Transverse colon (tissue), 4 donors: ENCODE data around the gene TALDO1. TPM values are rescaled to one million over a fixed set of nuclear protein-coding genes. Genes with fewer than 3 reads are reported as not detected.

ENCODE experiments used
- DNase-seq: peaks from one replicate; pipeline ENCODE4 v3.0.0-alpha.2; 2019
- H3K27ac ChIP-seq, 4 donors: fragments of 200-600 bp; sonication (generic); 2 replicates each; pipeline ENCODE4 v1.5.1; 2016 to 2018; ENCODE audit warnings: inconsistent platforms in 4 of 4
- H3K27me3 ChIP-seq: fragments of 200-600 bp; sonication (generic); 2 replicates; pipeline ENCODE4 v1.5.1; 2017; ENCODE audit warnings: inconsistent platforms
- H3K36me3 ChIP-seq, 4 donors: fragments of 200-600 bp; sonication (generic); 2 replicates each; pipeline ENCODE4 v1.5.1; 2017 to 2019; ENCODE audit warnings: inconsistent platforms in 4 of 4
- H3K4me1 ChIP-seq, 4 donors: fragments of 200-600 bp; sonication (generic); 2 replicates each; pipeline ENCODE4 v1.5.1; 2017 to 2020; ENCODE audit warnings: inconsistent platforms in 4 of 4
- H3K4me3 ChIP-seq, 4 donors: fragments of 200-600 bp; sonication (generic); 1 replicate in 1 of 4; 2 replicates in 3 of 4; pipeline versions ENCODE4 v1.5.1 to v1.6.1; 2017 to 2019; ENCODE audit warnings: inconsistent platforms in 4 of 4
- H3K9me3 ChIP-seq, 2 donors: fragments of 200-600 bp; sonication (generic); 2 replicates each; pipeline ENCODE4 v1.5.1; 2017 to 2019; ENCODE audit warnings: inconsistent platforms in 2 of 2
- CTCF ChIP-seq, 5 experiments: fragments of 200-600 bp in 3 of 5; fragments of 450-650 bp in 2 of 5; sonication (generic) in 3 of 5; IDR thresholded peaks; 1 replicate in 2 of 5; 2 replicates in 3 of 5; pipeline ENCODE4 v1.5.1; 2016 to 2017; ENCODE audit warnings: antibody characterized with exemption in 5 of 5, inconsistent platforms in 3 of 5, mild to moderate bottlenecking in 2 of 5, moderate library complexity in 1 of 5
- EP300 ChIP-seq: sonication (generic); formaldehyde crosslinking; IDR thresholded peaks from one replicate; pipeline ENCODE4 v1.6.1; 2017; ENCODE audit warnings: antibody characterized with exemption, low read depth
- POLR2A ChIP-seq: fragments of 450-650 bp; IDR thresholded peaks from one replicate; pipeline ENCODE4 v1.6.1; 2016; ENCODE audit warnings: antibody characterized with exemption, mild to moderate bottlenecking, moderate library complexity
- POLR2AphosphoS5 ChIP-seq, 3 donors: sonication (generic); formaldehyde crosslinking; IDR thresholded peaks; one replicate each; pipeline ENCODE4 v1.6.1; 2016; ENCODE audit warnings: antibody characterized with exemption in 3 of 3
- WGBS, 2 donors: methylation state at CpG; one replicate each; pipeline ENCODE4 v1.1.5; 2018; ENCODE audit warnings: low coverage in 1 of 2; 5-methylcytosine and 5-hydroxymethylcytosine counted together
- in situ Hi-C, 4 donors: fragments of 200-750 bp; cut with MboI; loops; one replicate each; pipeline versions ENCODE4 v1.15.0 to v1.15.1; 2017; ENCODE audit warnings: low sequenced_read_pairs in 3 of 4, low pct_ligation_motif_present in 1 of 4, low pct_unique_long_range_greater_than_20kb in 1 of 4
- intact Hi-C: fragments of 100-400 bp; cut with DNase I; formaldehyde crosslinking; loops from one replicate; pipeline ENCODE4 v1.15.1; 2023; ENCODE audit warnings: low total_unique reads
- total RNA-seq, 4 donors: library from RNA; depleted of rRNA; stranded (reverse); fragments of >200 nt; gene quantifications; one replicate each; pipeline ENCODE4 v1.1.0, GENCODE V29; 2016

TALDO1 gene
- total RNA-seq, 4 donors from 2014 or later, result 124 to 164 (median 141) TPM

DNA sequence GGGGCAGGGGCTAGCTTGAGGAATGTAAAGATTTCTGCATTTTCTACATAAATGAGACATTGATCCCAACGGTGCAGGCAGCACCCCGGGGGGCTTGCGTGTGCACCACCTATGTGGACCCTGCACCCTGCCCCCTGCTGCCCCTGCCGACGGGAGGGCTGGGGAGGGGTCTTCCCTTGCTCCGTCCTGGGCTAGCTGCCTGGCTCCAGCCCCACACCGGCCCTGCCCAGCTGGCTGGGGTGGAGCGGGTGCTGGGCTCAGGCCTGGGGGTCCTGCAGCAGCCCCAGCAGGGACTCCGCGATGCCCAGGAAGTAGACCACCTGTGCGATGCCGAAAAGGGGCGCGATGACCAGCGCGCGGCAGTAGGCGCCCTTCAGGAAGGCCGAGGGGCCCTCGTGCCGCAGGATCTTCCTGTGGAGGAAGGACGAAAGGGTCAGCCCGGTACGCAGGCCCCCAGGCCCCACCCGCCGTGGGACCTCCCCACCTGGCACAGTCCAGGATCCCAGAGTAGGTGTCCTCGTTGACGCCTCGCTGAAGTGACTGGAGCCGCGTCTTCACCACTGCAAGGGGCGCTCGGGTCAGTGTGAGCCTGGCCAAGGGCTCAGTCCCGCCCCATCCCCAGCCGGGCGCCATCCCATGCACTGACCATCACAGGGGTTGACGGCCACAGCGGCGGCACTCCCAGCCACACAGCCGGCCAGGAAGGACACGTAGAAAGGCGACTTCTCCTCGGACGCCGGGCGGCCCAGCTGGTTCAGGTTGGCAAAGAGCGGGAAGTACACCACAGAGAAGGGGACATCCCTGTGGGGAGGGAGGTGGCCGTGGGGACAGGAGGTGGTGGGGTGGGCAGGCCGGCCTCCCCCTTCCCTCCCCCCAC, 44.6 kb downstream of the TALDO1 start:
- WGBS, 2 donors, result 91 to 93% methylated on average over 3 to 46 of the region's 49 CpGs
- no peaks in the 10 kb centered on the region for H3K36me3 ChIP-seq
- no peak overlapping the region for H3K4me3 ChIP-seq
- H3K27me3 ChIP-seq, result peaks cover 25% of the 10 kb centered on the region
- TF ChIP-seq EP300 (no peak), POLR2AphosphoS5 (IDR thresholded peaks at IDR 0.05) (no peak)
- DNase-seq, result no peak
- no peaks in the 10 kb centered on the region for H3K9me3 ChIP-seq
- in situ Hi-C loops, result no loop called here
- no peak overlapping the region for H3K27ac ChIP-seq
- intact Hi-C loops, result no loop called here
- H3K4me1 ChIP-seq, result peaks cover 14 to 32% (median 24%) of the 10 kb centered on the region in 4 donors

GRCh38 chr11:792535-792821, 45.2 kb downstream of the TALDO1 start:
- WGBS, 2 donors, result 94% methylated on average over 15 of the region's 15 CpGs; no CpG with 5 or more reads in 1 of the 2 donors
- no peak for DNase-seq
- intact Hi-C loops (no loop called here), in situ Hi-C loops (no loop called here)
- no peaks in the 10 kb centered on the region for H3K36me3 ChIP-seq
- no peak overlapping the region for H3K4me3 ChIP-seq
- peaks cover 16 to 38% (median 28%) of the 10 kb centered on the region in 4 donors for H3K4me1 ChIP-seq
- no peaks in the 10 kb centered on the region for H3K9me3 ChIP-seq
- H3K27ac ChIP-seq, result no peak overlapping the region
- TF ChIP-seq POLR2A (no peak), POLR2AphosphoS5 (IDR thresholded peaks at IDR 0.05) (no peak), EP300 (no peak), CTCF (IDR thresholded peaks at IDR 0.05) (no peak)
- H3K27me3 ChIP-seq, result peaks cover 25% of the 10 kb centered on the region

- Histone ChIP-seq H3K27ac (no peak overlapping the region), H3K4me1 (peaks cover 16 to 38% (median 28%) of the 10 kb centered on the region in 4 donors), H3K36me3 (no peaks in the 10 kb centered on the region), H3K4me3 (no peak overlapping the region), H3K9me3 (no peaks in the 10 kb centered on the region), H3K27me3 (peaks cover 25% of the 10 kb centered on the region)
- no peak for DNase-seq
- in situ Hi-C loops (no loop called here), intact Hi-C loops (no loop called here)
- TF ChIP-seq EP300, result no peak
- TF ChIP-seq POLR2AphosphoS5 (IDR thresholded peaks at IDR 0.05), result no peak
- TF ChIP-seq CTCF (IDR thresholded peaks at IDR 0.05), result no peak
- TF ChIP-seq POLR2A, result no peak
- 82% methylated on average over 10 of the region's 13 CpGs; no CpG with 5 or more reads in 1 of the 2 donors for WGBS, 2 donors
Measured at GRCh38 chr11:792873-793272, 45.6 kb downstream of the TALDO1 start.

- TF ChIP-seq POLR2A (no peak), CTCF (IDR thresholded peaks at IDR 0.05) (no peak), EP300 (no peak), POLR2AphosphoS5 (IDR thresholded peaks at IDR 0.05) (no peak)
- Histone ChIP-seq H3K36me3 (no peaks in the 10 kb centered on the region), H3K27ac (no peak overlapping the region), H3K27me3 (peaks cover 18% of the 10 kb centered on the region), H3K4me3 (no peak overlapping the region), H3K4me1 (peaks cover 16 to 41% (median 32%) of the 10 kb centered on the region in 4 donors), H3K9me3 (no peaks in the 10 kb centered on the region)
- WGBS, 2 donors, result 90% methylated on average over 7 of the region's 7 CpGs; no CpG with 5 or more reads in 1 of the 2 donors
- DNase-seq, result no peak
- in situ Hi-C loops (no loop called here), intact Hi-C loops (no loop called here)
Measured at GRCh38 chr11:793556-793955, 46.3 kb downstream of the TALDO1 start.
